ENCODE data around the gene SNTB2. TPM values are rescaled to one million over a fixed set of nuclear protein-coding genes. Genes with fewer than 3 reads are reported as not detected.

SNTB2 gene
- total RNA-seq, 1 experiment from 2014 or later: 20.2 TPM

DNA sequence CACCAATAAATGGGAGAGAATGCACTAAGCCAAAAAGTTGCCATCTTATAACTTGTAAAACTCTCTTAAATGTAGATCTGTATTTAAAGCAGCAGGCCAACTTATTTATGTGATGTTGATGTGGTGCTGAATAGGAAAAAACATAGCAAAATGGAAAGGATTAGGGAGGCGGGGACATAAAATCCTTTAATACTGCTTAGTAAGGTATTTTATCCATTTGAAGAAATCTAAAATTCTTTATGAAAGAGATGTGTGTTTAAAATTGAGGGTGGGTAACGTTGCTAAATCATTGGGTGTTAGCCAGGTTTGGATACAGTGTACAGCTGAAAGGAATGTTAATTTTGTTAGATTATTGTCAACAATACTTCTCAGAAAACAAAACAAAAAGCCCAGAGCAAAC lies 14.3 kb downstream of the SNTB2 start:
- no peak for DNase-seq
- H2AFZ ChIP-seq (ENCODE audit: low read length): no peak overlapping the region
- no peak overlapping the region for H3K23ac ChIP-seq (ENCODE audit: insufficient read length, low read depth, low read length)
- no peak overlapping the region for H3K14ac ChIP-seq (ENCODE audit: insufficient read depth, low read length)
- peaks cover 3% of the 10 kb centered on the region; the same call in 1 of the 2 replicates for H3K79me2 ChIP-seq (ENCODE audit: insufficient read depth, low read length)
- H3K36me3 Mint-ChIP-seq (ENCODE audit: insufficient read depth in 1 of 3, low read depth in 3 of 3): no peaks in the 10 kb centered on the region; a peak in 1 of 7 replicates
- no peak overlapping the region for H2BK15ac ChIP-seq (ENCODE audit: low read depth, low read length)
- H3K4me3 Mint-ChIP-seq: no peak overlapping the region
- H3K79me1 ChIP-seq (ENCODE audit: insufficient read depth, low read depth, low read length, poor library complexity, severe bottlenecking): peaks cover 5% of the 10 kb centered on the region
- peak overlapping the region in 1 of 3 experiments; percentile 16; a peak in 2 of 7 replicates for H3K27ac Mint-ChIP-seq
- TF ChIP-seq, protein P1, sequence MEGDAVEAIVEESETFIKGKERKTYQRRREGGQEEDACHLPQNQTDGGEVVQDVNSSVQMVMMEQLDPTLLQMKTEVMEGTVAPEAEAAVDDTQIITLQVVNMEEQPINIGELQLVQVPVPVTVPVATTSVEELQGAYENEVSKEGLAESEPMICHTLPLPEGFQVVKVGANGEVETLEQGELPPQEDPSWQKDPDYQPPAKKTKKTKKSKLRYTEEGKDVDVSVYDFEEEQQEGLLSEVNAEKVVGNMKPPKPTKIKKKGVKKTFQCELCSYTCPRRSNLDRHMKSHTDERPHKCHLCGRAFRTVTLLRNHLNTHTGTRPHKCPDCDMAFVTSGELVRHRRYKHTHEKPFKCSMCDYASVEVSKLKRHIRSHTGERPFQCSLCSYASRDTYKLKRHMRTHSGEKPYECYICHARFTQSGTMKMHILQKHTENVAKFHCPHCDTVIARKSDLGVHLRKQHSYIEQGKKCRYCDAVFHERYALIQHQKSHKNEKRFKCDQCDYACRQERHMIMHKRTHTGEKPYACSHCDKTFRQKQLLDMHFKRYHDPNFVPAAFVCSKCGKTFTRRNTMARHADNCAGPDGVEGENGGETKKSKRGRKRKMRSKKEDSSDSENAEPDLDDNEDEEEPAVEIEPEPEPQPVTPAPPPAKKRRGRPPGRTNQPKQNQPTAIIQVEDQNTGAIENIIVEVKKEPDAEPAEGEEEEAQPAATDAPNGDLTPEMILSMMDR (conservative IDR thresholded peaks at IDR 0.05): no peak
- H3K9ac ChIP-seq (ENCODE audit: extremely low read depth, insufficient read length, low read length): no peak overlapping the region
- H2BK5ac ChIP-seq (ENCODE audit: insufficient read length, low read length): no peak overlapping the region
- H3K27ac ChIP-seq (ENCODE audit: insufficient read length, low read depth, low read length): no peak overlapping the region
- H3K4me2 ChIP-seq (ENCODE audit: insufficient read depth, insufficient read length, low read length): no peak overlapping the region
- H2BK120ac ChIP-seq (ENCODE audit: low read depth, low read length, poor library complexity, severe bottlenecking): no peak overlapping the region
- no peak overlapping the region for H3T11ph ChIP-seq (ENCODE audit: low read length)
- H2BK20ac ChIP-seq (ENCODE audit: low read depth, low read length, poor library complexity, severe bottlenecking): no peak overlapping the region
- H3K4ac ChIP-seq (ENCODE audit: low read depth, low read length): no peak overlapping the region
- H3K27me3 ChIP-seq (ENCODE audit: insufficient read depth, low read length): no peaks in the 10 kb centered on the region
- no peaks in the 10 kb centered on the region for H4K20me1 ChIP-seq (ENCODE audit: control insufficient read depth, insufficient read depth, insufficient read length)
- H4K5ac ChIP-seq (ENCODE audit: insufficient read length, low read depth, low read length): no peak overlapping the region
- no peak overlapping the region for H2BK12ac ChIP-seq (ENCODE audit: insufficient read length, low read depth, low read length)
- H3K18ac ChIP-seq (ENCODE audit: insufficient read length, low read depth, low read length): no peak overlapping the region
- H2AK5ac ChIP-seq (ENCODE audit: insufficient read length, low read length): no peak overlapping the region
- no peak overlapping the region for H3K56ac ChIP-seq (ENCODE audit: insufficient read length, low read depth, low read length)
- no peaks in the 10 kb centered on the region for H3K4me1 Mint-ChIP-seq
- no peaks in the 10 kb centered on the region for H3K9me3 ChIP-seq (ENCODE audit: control insufficient read depth, low read depth, low read length)
- no peaks in the 10 kb centered on the region for H3K23me2 ChIP-seq (ENCODE audit: insufficient read length, low read depth, low read length, poor library complexity, severe bottlenecking)
- no peaks in the 10 kb centered on the region for H3K9me3 Mint-ChIP-seq
- H4K91ac ChIP-seq (ENCODE audit: insufficient read length, low read depth, low read length): no peak overlapping the region
- H3K27me3 Mint-ChIP-seq (ENCODE audit: low read depth): no peaks in the 10 kb centered on the region
- no peaks in the 10 kb centered on the region for H3K4me1 ChIP-seq (ENCODE audit: insufficient read depth, low read length)
- WGBS (ENCODE audit: extremely low coverage, insufficient read length, low lambda C conversion rate): 100% methylated on average over 1 of the region's 2 CpGs
- no peak overlapping the region for H4K8ac ChIP-seq (replicated peaks; ENCODE audit: insufficient read length, low read depth, low read length)
